Psoas muscle (tissue), 8 donors: ENCODE data around the gene DOCK8. TPM values are rescaled to one million over a fixed set of nuclear protein-coding genes. Genes with fewer than 3 reads are reported as not detected.

Experiments
- ATAC-seq, 4 donors: fragments of 200-7000 bp; cut with Tn5 transposase; one replicate each; pipeline ENCODE4 v1.9.1; 2020; ENCODE audit warnings: moderate library complexity in 3 of 4, mild to moderate bottlenecking in 2 of 4
- DNase-seq, 2 donors: peaks; one replicate each; pipeline ENCODE4 v3.0.0-alpha.2; 2020
- H3K27ac ChIP-seq: fragments of 200-600 bp; one replicate; pipeline ENCODE4 v1.8.0; 2022
- H3K27me3 ChIP-seq, 3 donors: fragments of 200-600 bp in 1 of 3; one replicate each; pipeline versions ENCODE4 v1.6.1 to v1.8.0; 2013 to 2022; ENCODE audit warnings: low read length in 2 of 3, mild to moderate bottlenecking in 2 of 3, moderate library complexity in 1 of 3; ENCODE audit not compliant: insufficient read depth in 3 of 3
- H3K36me3 ChIP-seq, 2 donors: fragments of 200-600 bp in 1 of 2; one replicate each; pipeline versions ENCODE4 v1.6.1 to v1.8.0; 2013 to 2022; ENCODE audit warnings: low read depth in 1 of 2, mild to moderate bottlenecking in 1 of 2, moderate library complexity in 1 of 2; ENCODE audit not compliant: insufficient read depth in 1 of 2
- H3K4me1 ChIP-seq: fragments of 200-600 bp; one replicate; pipeline ENCODE4 v1.8.0; 2022
- H3K4me3 ChIP-seq: fragments of 200-600 bp; one replicate; pipeline ENCODE4 v1.8.0; 2022; ENCODE audit warnings: mild to moderate bottlenecking
- H3K9me3 ChIP-seq: fragments of 200-600 bp; one replicate; pipeline ENCODE4 v1.8.0; 2022
- CTCF ChIP-seq: fragments of 200-600 bp; IDR thresholded peaks from one replicate; pipeline ENCODE4 v1.8.0; 2022; ENCODE audit warnings: antibody characterized with exemption
- WGBS, 3 donors: extraction: QIAGEN DNeasy Blood & Tissue Kit; methylation state at CpG; one replicate each; pipeline versions ENCODE4 v1.1.6 to v1.1.7; 2013; 5-methylcytosine and 5-hydroxymethylcytosine counted together
- intact Hi-C, 2 donors: fragments of 100-400 bp; cut with DNase I; formaldehyde crosslinking; loops; one replicate each; pipeline versions ENCODE4 v1.11.0 to v1.14.2; 2022
- polyA plus RNA-seq, 3 donors: library from polyadenylated mRNA; stranded (reverse); fragments of 200-250 nt; gene quantifications; one replicate each; pipeline ENCODE4 v1.2.3, GENCODE V29; 2013
- total RNA-seq, 4 donors: library from RNA; stranded (reverse); fragmentation: NEBNext Ultra II Directional in 2 of 4; extraction: Animal tissue kit (Norgen Biotek cat#: 25700) in 2 of 4; gene quantifications; one replicate each; pipeline versions ENCODE4 v1.2.1 to v1.2.4, GENCODE V29; 2021 to 2023
- donor health status: healthy with polysubstance abuse.
- donor health status: DM: no; HTN: no; CAD: no; lungs with moderate emphysema.
- donor health status: Bipolar disorder and iron deficiency.
- donor health status: healthy.
- donor health status: DM: yes; HTN: yes; CAD: no.
- donor health status: DM: no; HTN: no; CAD: no.
- donor health status: DM: no; HTN: no; CAD: no.
- donor health status: DM: yes; HTN: yes; CAD: no.

Gene DOCK8
- total and polyA plus RNA-seq, 7 donors, result 0.32 to 2.8 (median 2.0) TPM

- TF ChIP-seq CTCF, result no peak
- no peak overlapping the region for H3K27ac ChIP-seq
- peaks cover 3% of the 10 kb centered on the region for H3K4me1 ChIP-seq
- H3K27me3 ChIP-seq, result no peaks in the 10 kb centered on the region
- no peaks in the 10 kb centered on the region for H3K36me3 ChIP-seq
- H3K4me3 ChIP-seq, result peak overlapping the region; percentile 71
- no peak for ATAC-seq
- WGBS, 3 donors, result 18 to 29% (median 23%) methylated on average over 8 of the region's 8 CpGs
- intact Hi-C loops, result no loop called here
- DNase-seq, result no peak
- no peaks in the 10 kb centered on the region for H3K9me3 ChIP-seq
These were observed 254.2 kb downstream of the DOCK8 start for GRCh38 chr9:468766-469426.

- H3K9me3 ChIP-seq, result no peaks in the 10 kb centered on the region
- ATAC-seq, result peak; percentile 97 to 99 (median 98)
- no peak for TF ChIP-seq CTCF
- H3K4me1 ChIP-seq, result peaks cover 3% of the 10 kb centered on the region
- WGBS, 3 donors, result 1 to 2% (median 2%) methylated on average over 49 of the region's 49 CpGs
- no peaks in the 10 kb centered on the region for H3K36me3 ChIP-seq
- intact Hi-C loops, result loop anchor here in 1 of 2 donors (2.0 kb wide), 1 partner anchor 35 kb away; the partner anchor contains the start of gene KANK1
- H3K27ac ChIP-seq, result peak overlapping the region; percentile 77
- peak overlapping the region; percentile 71 for H3K4me3 ChIP-seq
- no peaks in the 10 kb centered on the region for H3K27me3 ChIP-seq
- DNase-seq, result peak; percentile 86 to 93
These were observed 255.2 kb downstream of the DOCK8 start for GRCh38 chr9:469672-470551.

GRCh38 chr9:470552-471194 lies 256.0 kb downstream of the DOCK8 start:
- Histone ChIP-seq H3K9me3 (no peaks in the 10 kb centered on the region), H3K27me3 (no peaks in the 10 kb centered on the region), H3K4me3 (peak overlapping the region; percentile 71), H3K36me3 (no peaks in the 10 kb centered on the region), H3K27ac (peak overlapping the region; percentile 77), H3K4me1 (peaks cover 3% of the 10 kb centered on the region)
- ATAC-seq, result peak; percentile 24 to 34 (median 31)
- no peak for TF ChIP-seq CTCF
- intact Hi-C loops, result loop anchor here in 1 of 2 donors (2.0 kb wide), 1 partner anchor 34 kb away; the partner anchor contains the start of gene KANK1
- whole genome bisulfite sequencing, 3 donors, result 2 to 16% (median 13%) methylated on average over 8 to 9 of the region's 9 CpGs
- peak in 1 of 2 donors; percentile 23 for DNase-seq

GRCh38 chr9:471320-471719 lies 256.7 kb downstream of the DOCK8 start:
- peak overlapping the region; percentile 71 for H3K4me3 ChIP-seq
- no peaks in the 10 kb centered on the region for H3K27me3 ChIP-seq
- ATAC-seq (no peak), DNase-seq (no peak)
- H3K27ac ChIP-seq, result no peak overlapping the region
- H3K9me3 ChIP-seq, result no peaks in the 10 kb centered on the region
- WGBS, 3 donors, result 88 to 93% (median 92%) methylated on average over 4 of the region's 4 CpGs
- intact Hi-C loops, result loop anchor here in 1 of 2 donors (2.0 kb wide), 1 partner anchor 33 kb away; the partner anchor contains the start of gene KANK1
- H3K36me3 ChIP-seq, result no peaks in the 10 kb centered on the region
- TF ChIP-seq CTCF, result no peak
- peaks cover 3% of the 10 kb centered on the region for H3K4me1 ChIP-seq
